Measurements from ENCODE around the gene SPOCK2.
"Not testable (repeated sequence)": the region's sequence is repeated elsewhere in the genome, so short reads cannot be mapped to it uniquely, and the experiment has no call there.

The SPOCK2 gene

GRCh38 chr10:72087969-72088888 is at the start of gene SPOCK2:
TSS of gene SPOCK2 (minus strand) at chr10:72088551. CDS start at chr10:72088328, 223 bp downstream.
- no peak for DNase-seq

GRCh38 chr10:72137583-72137982 is 49.2 kb upstream of the SPOCK2 start:
- no peak for DNase-seq

- not testable (repeated sequence) for DNase-seq
Observed at GRCh38 chr10:72136225-72136624, 47.9 kb upstream of the SPOCK2 start.

GRCh38 chr10:72134785-72135767 is 46.7 kb upstream of the SPOCK2 start:
- no peak for DNase-seq

GRCh38 chr10:72133517-72133916 is 45.2 kb upstream of the SPOCK2 start:
- DNase-seq, result no peak

- DNase-seq, result no peak
Observed at GRCh38 chr10:72132854-72133253, 44.5 kb upstream of the SPOCK2 start.

- no peak for DNase-seq
Observed at GRCh38 chr10:72127571-72127970, 39.2 kb upstream of the SPOCK2 start.

- DNase-seq, result no peak
Observed at GRCh38 chr10:72126872-72127232, 38.5 kb upstream of the SPOCK2 start.

GRCh38 chr10:72126184-72126871 is 38.0 kb upstream of the SPOCK2 start:
- no peak for DNase-seq

- DNase-seq, result no peak
Observed at GRCh38 chr10:72124989-72125388, 36.6 kb upstream of the SPOCK2 start.

- no peak for DNase-seq
Observed at GRCh38 chr10:72124381-72124780, 36.0 kb upstream of the SPOCK2 start.

GRCh38 chr10:72123616-72124015 is 35.3 kb upstream of the SPOCK2 start:
- no peak for DNase-seq

GRCh38 chr10:72122221-72122620 is 33.9 kb upstream of the SPOCK2 start:
- no peak for DNase-seq

- no peak for DNase-seq
Observed at GRCh38 chr10:72121389-72121788, 33.0 kb upstream of the SPOCK2 start.

GRCh38 chr10:72116372-72116771 is 28.0 kb upstream of the SPOCK2 start:
- DNase-seq, result no peak

GRCh38 chr10:72114706-72115450 is 26.5 kb upstream of the SPOCK2 start:
- no peak for DNase-seq

- no peak for DNase-seq
Observed at GRCh38 chr10:72110673-72111401, 22.5 kb upstream of the SPOCK2 start.

- DNase-seq, result no peak
Observed at GRCh38 chr10:72109636-72110157, 21.3 kb upstream of the SPOCK2 start.

GRCh38 chr10:72108830-72109635 is 20.7 kb upstream of the SPOCK2 start:
- no peak for DNase-seq

- DNase-seq, result not testable (repeated sequence)
Observed at GRCh38 chr10:72108004-72108370, 19.6 kb upstream of the SPOCK2 start.
